HG02623 (cell line): ENCODE data around the gene FSTL1.

Source experiments
- ATAC-seq: cut with Tn5 transposase; IDR thresholded peaks from one replicate; pipeline ENCODE4 v1.9.1; 2021; ENCODE audit warnings: moderate library complexity; ENCODE audit not compliant: unreplicated experiment

FSTL1 gene

DNA sequence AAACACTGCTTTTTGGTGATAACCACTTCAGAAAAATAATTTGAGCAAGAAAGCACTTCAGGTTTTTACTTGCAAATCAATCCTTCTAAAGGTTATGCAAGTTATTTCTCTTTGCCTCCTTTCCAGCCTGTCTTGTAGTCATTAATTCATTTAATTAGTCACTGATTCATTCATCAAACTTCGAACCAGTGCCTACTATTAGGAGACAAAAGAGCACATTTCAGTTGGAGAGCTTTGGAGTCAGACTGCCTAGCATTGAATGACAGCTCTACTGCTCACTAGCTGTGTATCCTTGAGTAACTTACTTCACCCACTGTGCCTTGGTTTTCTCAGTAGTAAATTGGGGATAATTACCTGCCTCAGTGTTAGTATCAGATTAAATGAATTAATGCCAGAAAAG is 86.7 kb downstream of the FSTL1 start:
- ATAC-seq, result no peak

DNA sequence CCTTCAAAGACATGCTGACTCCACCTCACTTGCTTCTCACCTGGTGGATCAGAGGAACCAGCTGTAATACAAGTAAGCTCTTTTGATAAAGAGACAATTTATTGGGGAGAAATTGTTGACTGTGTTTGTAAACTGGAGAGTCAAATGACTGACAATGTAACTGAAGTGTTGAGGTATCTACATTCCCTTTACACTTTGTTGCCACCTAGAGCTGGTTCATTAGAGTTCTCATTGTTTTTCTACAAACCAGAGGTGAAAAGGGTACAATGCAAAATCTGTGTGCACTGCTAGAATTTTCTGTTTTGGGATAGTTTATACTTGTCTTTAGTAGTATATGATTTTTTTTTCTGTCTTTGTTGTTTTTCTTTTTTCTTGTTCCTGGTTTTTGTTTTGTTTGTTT is 93.0 kb downstream of the FSTL1 start:
- ATAC-seq, result no peak

DNA sequence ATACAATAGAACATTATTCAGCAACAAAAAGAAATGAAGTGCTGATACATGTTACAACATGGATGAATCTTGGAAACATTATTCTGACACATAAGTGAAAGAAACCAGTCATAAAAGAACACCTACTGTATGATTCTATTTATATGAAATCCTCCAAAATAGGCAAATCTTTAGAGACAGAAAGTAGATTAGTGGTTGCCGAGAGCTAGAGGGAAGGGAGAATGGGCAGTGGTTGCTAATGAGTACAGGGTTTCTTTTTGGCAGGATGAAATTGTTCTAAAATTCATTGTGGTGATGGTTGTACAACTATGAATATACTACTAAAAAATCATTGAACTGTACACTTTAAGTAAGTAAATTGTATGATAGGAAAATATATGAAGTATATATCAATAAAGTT is 95.3 kb downstream of the FSTL1 start:
- ATAC-seq, result no peak

DNA sequence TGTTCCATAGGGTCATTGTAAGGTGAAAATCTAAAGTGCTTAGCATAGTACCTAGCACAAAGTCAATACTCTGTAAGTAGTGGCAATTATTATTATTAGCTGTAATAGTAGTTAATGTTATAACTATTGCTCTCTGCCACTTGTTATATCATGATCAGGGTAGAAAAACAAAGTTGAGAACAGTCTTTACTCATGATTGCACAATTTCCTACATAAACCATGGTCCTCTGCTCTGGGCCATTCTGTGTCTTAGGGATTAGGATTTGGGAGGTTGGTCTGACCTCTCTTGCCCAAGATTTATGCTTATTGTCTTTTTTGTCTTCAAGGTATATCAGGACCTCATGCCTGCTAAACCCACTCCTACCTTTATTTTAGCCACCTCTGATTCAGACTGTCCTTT is 97.3 kb downstream of the FSTL1 start:
- no peak for ATAC-seq

DNA sequence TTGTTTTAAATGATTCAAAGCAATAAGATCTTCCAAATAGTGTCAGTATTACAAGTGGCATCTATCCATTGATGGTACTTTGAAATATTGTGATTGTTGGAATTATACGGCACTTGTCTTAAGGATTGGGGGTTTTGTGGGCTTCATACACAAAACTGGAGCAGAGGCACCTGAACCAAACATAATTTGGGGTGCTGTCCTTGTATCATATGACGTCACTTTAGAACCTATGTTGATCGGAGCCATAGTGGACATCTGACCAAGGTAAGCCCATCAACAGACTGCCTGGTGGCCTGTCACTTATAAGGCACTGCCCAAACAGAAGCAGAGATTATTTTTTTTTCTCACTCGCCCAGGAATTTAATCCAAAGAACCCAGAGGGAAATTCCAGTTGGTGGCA is 98.8 kb downstream of the FSTL1 start:
- ATAC-seq, result no peak

DNA sequence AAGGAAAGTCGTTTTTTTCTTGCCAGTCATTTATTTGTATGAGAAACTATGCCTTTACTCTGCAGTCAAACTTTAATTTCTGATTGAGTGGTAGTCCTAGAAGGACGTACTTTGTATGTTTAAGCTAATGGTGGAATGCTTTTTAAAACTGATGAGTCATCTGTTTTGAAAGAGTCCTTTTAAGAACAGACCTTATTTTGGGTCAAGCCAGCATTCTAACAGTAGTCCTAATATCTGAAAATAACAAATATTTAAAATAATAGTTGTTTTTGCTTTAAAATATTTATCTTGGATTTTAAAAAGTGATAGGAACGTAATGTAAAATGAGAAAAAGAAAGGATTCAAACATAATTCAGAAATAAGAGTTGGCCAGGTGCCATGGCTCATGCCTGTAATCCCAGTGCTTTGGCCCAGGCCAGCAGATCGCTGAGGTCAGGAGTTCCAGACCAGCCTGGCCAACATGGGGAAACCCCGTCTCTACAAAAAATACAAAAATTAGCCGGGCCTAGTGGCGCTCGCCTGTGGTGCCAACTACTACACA is 100.3 kb downstream of the FSTL1 start:
- no peak for ATAC-seq

DNA sequence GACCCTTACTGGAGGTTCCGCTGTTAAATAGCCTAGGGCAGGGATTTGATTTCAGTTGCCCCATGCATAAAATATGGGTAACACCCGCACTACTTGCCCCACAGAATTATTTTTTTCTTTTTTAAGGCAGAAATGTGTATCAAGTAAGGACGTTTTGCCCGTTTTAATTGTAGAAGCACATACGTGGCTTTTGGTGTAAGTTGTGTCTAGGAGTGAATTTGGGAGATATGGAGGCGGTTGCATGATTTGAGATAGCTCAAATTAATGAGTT is 101.0 kb downstream of the FSTL1 start:
- ATAC-seq, result no peak

DNA sequence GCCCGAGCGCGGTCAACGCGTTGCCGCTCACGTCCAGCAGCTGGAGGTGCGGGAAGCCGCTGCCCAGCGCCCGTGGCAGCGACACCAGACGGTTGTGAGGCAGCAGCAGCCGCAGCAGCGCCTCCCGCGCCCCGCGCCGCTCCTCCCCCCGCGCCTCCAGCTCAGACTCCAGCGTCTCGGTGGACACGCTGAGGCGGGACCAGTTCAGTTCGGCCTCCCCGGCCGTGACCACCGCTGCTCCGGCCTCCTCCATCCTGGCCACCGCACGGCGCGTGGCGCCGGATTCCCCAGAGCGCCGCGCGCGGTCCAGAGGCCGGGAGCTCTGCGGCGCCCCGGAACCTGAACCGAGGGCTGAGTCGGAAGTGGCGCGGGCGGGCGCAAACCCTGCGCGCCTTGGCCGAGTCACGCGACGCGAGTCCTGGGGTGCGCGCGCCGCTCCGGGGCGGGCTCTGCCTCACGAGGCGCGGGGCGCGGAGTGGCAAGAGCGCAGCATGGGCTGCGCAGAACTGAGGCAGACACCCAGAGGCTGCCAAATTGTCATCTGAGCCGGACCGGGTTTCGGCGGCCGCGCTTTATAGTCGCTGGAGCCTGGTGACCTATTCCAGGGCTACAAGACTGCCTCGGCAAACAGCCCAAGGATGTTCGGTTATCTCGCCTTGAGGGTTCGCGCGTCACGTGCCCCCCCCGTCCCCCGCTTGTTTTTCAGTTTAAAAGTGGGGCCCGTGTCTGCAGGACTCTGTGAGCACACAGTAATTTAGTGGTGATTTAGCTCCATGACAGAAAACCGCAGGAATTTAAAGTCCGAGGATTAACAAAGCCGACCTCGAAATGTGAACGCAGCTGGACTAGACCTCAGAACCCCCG is 101.6 kb downstream of the FSTL1 start, which contains the start of gene LRRC58:
LRRC58 (minus strand) TSS at position 364 of the 864 bp plus-strand sequence; CDS start at position 253, 111 bp downstream.
- peak; percentile 86 for ATAC-seq

DNA sequence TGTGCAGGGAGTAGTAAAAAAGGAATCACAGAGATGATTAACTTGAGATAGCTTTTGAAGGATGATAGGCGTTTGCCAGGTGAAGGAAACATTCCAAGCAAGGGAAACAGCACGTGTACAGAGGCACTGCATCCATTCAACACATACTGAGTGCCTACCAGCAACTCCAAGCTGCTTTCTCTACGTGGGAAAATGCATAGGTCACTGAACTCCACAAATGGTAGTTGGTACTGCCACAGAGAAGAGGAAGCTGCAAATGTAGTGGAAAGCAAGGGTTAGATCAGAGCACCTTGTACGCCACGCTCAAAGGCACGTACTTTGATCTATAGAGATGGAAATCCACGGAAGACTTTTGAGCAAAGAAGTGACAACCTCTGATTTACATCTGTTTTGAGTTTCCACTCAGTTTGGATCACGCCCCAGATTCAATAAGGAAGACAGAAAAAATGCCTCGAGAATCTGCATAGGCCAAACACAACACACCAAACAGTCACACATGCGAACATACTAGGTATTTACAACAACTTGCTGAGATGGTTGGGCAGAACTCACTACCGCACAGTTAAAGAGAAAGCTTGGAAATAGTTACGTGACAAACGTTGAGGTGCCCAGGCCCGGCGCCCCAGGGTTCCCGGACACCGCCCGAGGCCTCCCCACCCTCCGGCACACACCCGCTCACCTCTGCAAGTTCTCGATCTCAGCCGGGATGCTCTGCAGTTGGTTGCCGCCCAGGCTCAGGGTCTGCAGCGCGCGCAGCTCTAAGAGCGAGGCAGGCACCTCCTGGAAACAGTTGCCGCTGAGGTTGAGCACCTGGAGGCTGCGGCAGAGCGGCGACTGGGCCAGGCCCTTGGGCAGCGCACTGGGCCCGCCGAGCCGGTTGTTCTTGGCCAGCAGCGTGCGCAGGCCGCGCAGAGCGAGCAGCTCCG is 102.5 kb downstream of the FSTL1 start:
- peak; percentile 36 for ATAC-seq

DNA sequence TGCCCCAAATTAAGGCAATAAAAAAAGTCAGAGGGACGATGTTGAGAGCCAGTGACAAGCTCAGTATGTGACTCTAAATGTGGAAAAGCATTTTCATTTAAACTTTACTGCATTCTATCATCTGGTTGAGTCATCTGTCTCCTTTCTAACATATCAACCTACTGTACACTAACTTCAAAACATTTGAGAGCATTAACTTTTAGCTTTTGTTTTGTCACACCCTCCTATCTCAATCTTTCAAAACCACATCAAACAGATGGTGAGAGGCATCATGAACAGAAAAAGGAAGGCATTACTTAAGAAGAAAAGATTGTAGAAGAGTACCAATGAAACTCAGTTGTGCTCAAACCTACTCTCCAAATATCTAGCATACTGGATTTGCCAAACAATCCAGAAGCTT is 106.4 kb downstream of the FSTL1 start:
- ATAC-seq, result no peak
